IMR-90 (cell line): Measurements from ENCODE around the gene TUBGCP3. TPM values are rescaled to one million over a fixed set of nuclear protein-coding genes. Genes with fewer than 3 reads are reported as not detected.

Experiments
- ATAC-seq: fragments of 200-7000 bp; cut with Tn5 transposase; 2 replicates; pipeline ENCODE4 v1.9.1; 2020; ENCODE audit warnings: low read depth, mild to moderate bottlenecking, moderate library complexity
- BruUV-seq: library from RNA; stranded (reverse); fragments of 400-500 nt; replicated peaks from 2 replicates; lab custom pipeline; 2021; lab: Mats Ljungman, UMichigan
- CTCF ChIA-PET: fragments of 300-600 bp; formaldehyde crosslinking; extraction: SDS; loops from one replicate; lab custom pipeline; 2021; ENCODE audit warnings: antibody characterized with exemption; lab: Yijun Ruan, JAX
- POLR2A ChIA-PET: fragments of 300-600 bp; sonication (Branson Sonifier 250); formaldehyde crosslinking; loops from one replicate; lab custom pipeline; 2022; ENCODE audit warnings: antibody characterized with exemption; ENCODE audit not compliant: unreplicated experiment; lab: Charles Lee
- DNase-seq: peaks from one replicate; pipeline ENCODE4 v3.0.0; 2013
- H2AFZ ChIP-seq: replicated peaks from 2 replicates; pipeline ENCODE3; 2013; ENCODE audit warnings: low read length, mild to moderate bottlenecking; ENCODE audit not compliant: poor library complexity
- H2AK5ac ChIP-seq: 2 replicates; pipeline ENCODE4 v1.6.1; 2013; ENCODE audit warnings: low read depth, low read length, inconsistent platforms
- H2AK9ac ChIP-seq: replicated peaks from 2 replicates; pipeline ENCODE3; 2013; ENCODE audit warnings: mild to moderate bottlenecking, low read depth, low read length, moderate library complexity; ENCODE audit not compliant: poor library complexity
- H2BK120ac ChIP-seq: 2 replicates; pipeline ENCODE4 v1.6.1; 2013; ENCODE audit warnings: low read depth, low read length, inconsistent platforms
- H2BK15ac ChIP-seq: 3 replicates; pipeline ENCODE4 v1.6.1; 2013; ENCODE audit warnings: low read depth, low read length, inconsistent platforms
- H2BK20ac ChIP-seq: 2 replicates; pipeline ENCODE4 v1.6.1; 2013; ENCODE audit warnings: low read depth, mild to moderate bottlenecking, inconsistent platforms, low read length, moderate library complexity
- H2BK5ac ChIP-seq: 2 replicates; pipeline ENCODE4 v1.6.1; 2013; ENCODE audit warnings: mild to moderate bottlenecking, low read depth, low read length, inconsistent platforms; ENCODE audit not compliant: poor library complexity, severe bottlenecking
- H3K14ac ChIP-seq: replicated peaks from 2 replicates; pipeline ENCODE4 v1.6.1; 2013; ENCODE audit warnings: low read depth, low read length, inconsistent platforms
- H3K18ac ChIP-seq: 2 replicates; pipeline ENCODE4 v1.6.1; 2013; ENCODE audit warnings: low read depth, low read length, control low read depth
- H3K23ac ChIP-seq: 2 replicates; pipeline ENCODE4 v1.6.1; 2013; ENCODE audit warnings: low read depth, low read length, inconsistent platforms
- H3K27ac ChIP-seq: 2 replicates; pipeline ENCODE4 v1.5.1; 2013; ENCODE audit warnings: mild to moderate bottlenecking, control low read depth, low read length; ENCODE audit not compliant: insufficient read depth
- H3K27me3 ChIP-seq: 2 replicates; pipeline ENCODE4 v1.6.1; 2013; ENCODE audit warnings: low read length; ENCODE audit not compliant: control insufficient read depth, insufficient read depth
- H3K36me3 ChIP-seq: 2 replicates; pipeline ENCODE4 v1.6.1; 2013; ENCODE audit warnings: low read length, mixed read lengths; ENCODE audit not compliant: control insufficient read depth, insufficient read depth
- H3K4ac ChIP-seq: 2 replicates; pipeline ENCODE4 v1.6.1; 2013; ENCODE audit warnings: low read depth, low read length, inconsistent platforms
- H3K4me1 ChIP-seq: 2 replicates; pipeline ENCODE4 v1.6.1; 2013; ENCODE audit warnings: low read length, mixed read lengths; ENCODE audit not compliant: control insufficient read depth, insufficient read depth
- H3K4me2 ChIP-seq: 2 replicates; pipeline ENCODE4 v1.6.1; 2013; ENCODE audit warnings: low read depth, mild to moderate bottlenecking, control low read depth, low read length, moderate library complexity
- H3K4me3 ChIP-seq: 2 replicates; pipeline ENCODE4 v1.5.1; 2013; ENCODE audit warnings: low read depth, mild to moderate bottlenecking, control low read depth, low read length, moderate library complexity; ENCODE audit not compliant: insufficient read depth
- H3K56ac ChIP-seq: 2 replicates; pipeline ENCODE4 v1.6.1; 2013; ENCODE audit warnings: low read length, inconsistent platforms; ENCODE audit not compliant: insufficient read depth; ENCODE audit errors: extremely low read depth
- H3K79me1 ChIP-seq, 2 experiments: 2 replicates each; pipeline ENCODE4 v1.6.1; 2013; ENCODE audit warnings: low read length in 2 of 2, inconsistent platforms in 1 of 2, low read depth in 1 of 2
- H3K9ac ChIP-seq: 2 replicates; pipeline ENCODE4 v1.6.1; 2013; ENCODE audit warnings: low read depth, low read length, control low read depth
- H3K9me1 ChIP-seq: 2 replicates; pipeline ENCODE4 v1.6.1; 2013; ENCODE audit warnings: low read length, inconsistent platforms; ENCODE audit not compliant: insufficient read depth
- H3K9me3 ChIP-seq: 2 replicates; pipeline ENCODE4 v1.6.1; 2013; ENCODE audit warnings: low read length; ENCODE audit not compliant: control insufficient read depth, insufficient read depth
- H4K20me1 ChIP-seq: 2 replicates; pipeline ENCODE4 v1.6.1; 2013; ENCODE audit warnings: low read length, inconsistent platforms; ENCODE audit not compliant: insufficient read depth
- H4K5ac ChIP-seq: 2 replicates; pipeline ENCODE4 v1.6.1; 2013; ENCODE audit warnings: mild to moderate bottlenecking, low read depth, low read length, control low read depth
- H4K8ac ChIP-seq, 2 experiments: 2 replicates each; pipeline ENCODE4 v1.6.1; 2013; ENCODE audit warnings: low read depth in 2 of 2, low read length in 2 of 2, control low read depth in 1 of 2, inconsistent platforms in 1 of 2
- H4K91ac ChIP-seq: 2 replicates; pipeline ENCODE4 v1.6.1; 2013; ENCODE audit warnings: low read depth, low read length, inconsistent platforms; ENCODE audit not compliant: insufficient read depth
- BHLHE40 ChIP-seq: fragments of 150-350 bp; IDR thresholded peaks from 2 replicates; pipeline ENCODE4 v1.6.1; 2016; ENCODE audit warnings: mild to moderate bottlenecking, low read depth, low read length
- CEBPB ChIP-seq: IDR thresholded peaks from 2 replicates; pipeline ENCODE4 v1.6.1; 2012; ENCODE audit warnings: low read depth, low read length, improper control_type of control experiment
- CHD1 ChIP-seq: IDR thresholded peaks from 2 replicates; pipeline ENCODE4 v1.6.1; 2012; ENCODE audit warnings: low read depth, low read length, improper control_type of control experiment
- FOS ChIP-seq: fragments of 150-350 bp; IDR thresholded peaks from 2 replicates; pipeline ENCODE4 v1.6.1; 2016; ENCODE audit warnings: low read depth, low read length
- MAFK ChIP-seq: IDR thresholded peaks from 2 replicates; pipeline ENCODE4 v1.6.1; 2012; ENCODE audit warnings: low read depth, low read length, improper control_type of control experiment
- MAZ ChIP-seq: IDR thresholded peaks from 2 replicates; pipeline ENCODE4 v1.6.1; 2012; ENCODE audit warnings: low read depth, mild to moderate bottlenecking, low read length, improper control_type of control experiment, moderate library complexity, borderline replicate concordance
- MXI1 ChIP-seq: IDR thresholded peaks from 2 replicates; pipeline ENCODE4 v1.6.1; 2012; ENCODE audit warnings: low read depth, mild to moderate bottlenecking, low read length, moderate library complexity, borderline replicate concordance
- NFE2L2 ChIP-seq: fragments of 150-350 bp; IDR thresholded peaks from 2 replicates; pipeline ENCODE4 v1.6.1; 2016; ENCODE audit warnings: low read depth, mild to moderate bottlenecking, low read length
- POLR2A ChIP-seq: IDR thresholded peaks from 2 replicates; pipeline ENCODE4 v1.6.1; 2012; ENCODE audit warnings: mild to moderate bottlenecking, low read depth, low read length
- RAD21 ChIP-seq: IDR thresholded peaks from 2 replicates; pipeline ENCODE4 v1.6.1; 2012; ENCODE audit warnings: low read length, improper control_type of control experiment
- RCOR1 ChIP-seq: IDR thresholded peaks from 2 replicates; pipeline ENCODE4 v1.6.1; 2012; ENCODE audit warnings: mild to moderate bottlenecking, low read length, improper control_type of control experiment; ENCODE audit not compliant: insufficient replicate concordance
- RFX5 ChIP-seq: IDR thresholded peaks from 2 replicates; pipeline ENCODE4 v1.8.0; 2012; ENCODE audit warnings: low read depth, mild to moderate bottlenecking, low read length, moderate library complexity
- SMC3 ChIP-seq: fragments of 150-350 bp; IDR thresholded peaks from 2 replicates; pipeline ENCODE4 v1.6.1; 2016; ENCODE audit warnings: low read depth, mild to moderate bottlenecking, antibody characterized with exemption, low read length, moderate library complexity
- WGBS, 2 experiments: methylation state at CpG; one replicate each; pipeline versions ENCODE4 v1.1.5 to v1.1.7; 2013; ENCODE audit warnings: missing lambda C conversion rate in 2 of 2; ENCODE audit not compliant: insufficient read length in 1 of 2; ENCODE audit errors: extremely low coverage in 2 of 2; 5-methylcytosine and 5-hydroxymethylcytosine counted together
- dilution Hi-C: fragments of 300-500 bp; cut with HindIII; formaldehyde crosslinking; loops from one replicate; pipeline ENCODE4 v1.14.3; 2018; ENCODE audit warnings: low sequenced_read_pairs; ENCODE audit not compliant: unreplicated experiment
- in situ Hi-C: fragments of 300-500 bp; cut with MboI; formaldehyde crosslinking; loops from 3 replicates; pipeline ENCODE4 v1.14.3; 2019; ENCODE audit warnings: low sequenced_read_pairs, inconsistent platforms, mixed read lengths
- intact Hi-C: fragments of 100-400 bp; cut with micrococcal nuclease; formaldehyde crosslinking; loops from 2 replicates; pipeline ENCODE4 v1.10.0; 2022
- polyA plus RNA-seq, 3 experiments: library from polyadenylated mRNA; depleted of rRNA; stranded (reverse); fragments of >200 nt; gene quantifications; 2 replicates each; pipeline ENCODE4 v1.2.3, GENCODE V29; 2012; ENCODE audit warnings: low replicate concordance in 1 of 3
- total RNA-seq: library from RNA; depleted of rRNA; stranded (reverse); fragments of >200 nt; gene quantifications from 2 replicates; pipeline ENCODE4 v1.2.3, GENCODE V29; 2012
- TF ChIP-seq, protein P1 (sequence below): fragments of 150-350 bp; IDR thresholded peaks from 2 replicates; pipeline ENCODE4 v1.6.1; 2017; ENCODE audit warnings: mild to moderate bottlenecking, antibody characterized with exemption, low read length, low read depth
- TF ChIP-seq, protein P2 (sequence below): conservative IDR thresholded peaks from 2 replicates; pipeline ENCODE4 v1.5.1; 2012; ENCODE audit warnings: mild to moderate bottlenecking, low read depth, low read length, improper control_type of control experiment
- TF ChIP-seq, protein P3 (sequence below): fragments of 150-350 bp; IDR thresholded peaks from 2 replicates; pipeline ENCODE4 v1.6.1; 2016; ENCODE audit warnings: low read depth, mild to moderate bottlenecking, low read length, moderate library complexity, borderline replicate concordance

The TUBGCP3 gene
- total and polyA plus RNA-seq, 2 of the 4 experiments (the other 2 are of a cell fraction) = 16.0 to 17.8 TPM

DNA sequence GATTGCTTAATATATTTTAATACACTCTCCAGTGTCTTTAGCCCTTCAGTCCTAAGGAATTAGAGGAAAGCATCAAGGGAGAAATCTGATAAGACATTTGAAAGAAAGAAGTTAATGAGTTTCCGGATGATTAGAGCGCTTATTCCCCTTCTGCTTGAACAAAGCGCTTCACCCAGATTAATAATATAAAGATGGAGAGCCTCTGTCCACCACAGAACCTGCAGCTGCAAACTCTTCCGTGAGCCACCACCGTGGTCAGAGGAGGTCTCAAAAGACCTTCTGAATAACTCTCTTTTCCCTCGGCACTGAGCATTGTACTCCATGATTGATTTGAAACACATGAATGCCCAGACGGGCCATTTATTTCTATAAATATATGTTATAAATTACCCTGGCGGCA, 14.2 kb upstream of the TUBGCP3 start:
- Histone ChIP-seq H4K5ac (no peak overlapping the region), H2AK9ac (no peak overlapping the region), H3K23ac (no peak overlapping the region), H3K14ac (no peak overlapping the region), H3K79me1 (no peaks in the 10 kb centered on the region), H3K9me3 (no peaks in the 10 kb centered on the region), H2BK15ac (no peak overlapping the region), H3K18ac (no peak overlapping the region), H2AK5ac (no peak overlapping the region), H3K9me1 (no peaks in the 10 kb centered on the region), H2BK20ac (no peak overlapping the region), H3K36me3 (no peaks in the 10 kb centered on the region), H3K27me3 (peaks cover 9% of the 10 kb centered on the region), H3K9ac (no peak overlapping the region), H3K27ac (no peak overlapping the region), H3K4me2 (no peak overlapping the region), H4K20me1 (no peaks in the 10 kb centered on the region), H2BK120ac (no peak overlapping the region), H2BK5ac (no peak overlapping the region), H4K91ac (no peak overlapping the region), H2AFZ (no peak overlapping the region), H3K56ac (no peak overlapping the region), H3K4me1 (no peaks in the 10 kb centered on the region; the same call in 1 of the 2 replicates), H3K4me3 (no peak overlapping the region), H3K4ac (no peak overlapping the region), H4K8ac (no peak overlapping the region)
- no peak for TF ChIP-seq NFE2L2
- no peak for TF ChIP-seq BHLHE40
- TF ChIP-seq, protein P1, sequence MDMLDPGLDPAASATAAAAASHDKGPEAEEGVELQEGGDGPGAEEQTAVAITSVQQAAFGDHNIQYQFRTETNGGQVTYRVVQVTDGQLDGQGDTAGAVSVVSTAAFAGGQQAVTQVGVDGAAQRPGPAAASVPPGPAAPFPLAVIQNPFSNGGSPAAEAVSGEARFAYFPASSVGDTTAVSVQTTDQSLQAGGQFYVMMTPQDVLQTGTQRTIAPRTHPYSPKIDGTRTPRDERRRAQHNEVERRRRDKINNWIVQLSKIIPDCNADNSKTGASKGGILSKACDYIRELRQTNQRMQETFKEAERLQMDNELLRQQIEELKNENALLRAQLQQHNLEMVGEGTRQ = no peak
- TF ChIP-seq, protein P2, sequence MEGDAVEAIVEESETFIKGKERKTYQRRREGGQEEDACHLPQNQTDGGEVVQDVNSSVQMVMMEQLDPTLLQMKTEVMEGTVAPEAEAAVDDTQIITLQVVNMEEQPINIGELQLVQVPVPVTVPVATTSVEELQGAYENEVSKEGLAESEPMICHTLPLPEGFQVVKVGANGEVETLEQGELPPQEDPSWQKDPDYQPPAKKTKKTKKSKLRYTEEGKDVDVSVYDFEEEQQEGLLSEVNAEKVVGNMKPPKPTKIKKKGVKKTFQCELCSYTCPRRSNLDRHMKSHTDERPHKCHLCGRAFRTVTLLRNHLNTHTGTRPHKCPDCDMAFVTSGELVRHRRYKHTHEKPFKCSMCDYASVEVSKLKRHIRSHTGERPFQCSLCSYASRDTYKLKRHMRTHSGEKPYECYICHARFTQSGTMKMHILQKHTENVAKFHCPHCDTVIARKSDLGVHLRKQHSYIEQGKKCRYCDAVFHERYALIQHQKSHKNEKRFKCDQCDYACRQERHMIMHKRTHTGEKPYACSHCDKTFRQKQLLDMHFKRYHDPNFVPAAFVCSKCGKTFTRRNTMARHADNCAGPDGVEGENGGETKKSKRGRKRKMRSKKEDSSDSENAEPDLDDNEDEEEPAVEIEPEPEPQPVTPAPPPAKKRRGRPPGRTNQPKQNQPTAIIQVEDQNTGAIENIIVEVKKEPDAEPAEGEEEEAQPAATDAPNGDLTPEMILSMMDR = no peak
- no peak for TF ChIP-seq RFX5
- no peak for TF ChIP-seq POLR2A
- no peak for TF ChIP-seq CEBPB
- TF ChIP-seq RCOR1 = no peak
- TF ChIP-seq SMC3 = no peak
- TF ChIP-seq CHD1 = no peak
- TF ChIP-seq, protein P3, sequence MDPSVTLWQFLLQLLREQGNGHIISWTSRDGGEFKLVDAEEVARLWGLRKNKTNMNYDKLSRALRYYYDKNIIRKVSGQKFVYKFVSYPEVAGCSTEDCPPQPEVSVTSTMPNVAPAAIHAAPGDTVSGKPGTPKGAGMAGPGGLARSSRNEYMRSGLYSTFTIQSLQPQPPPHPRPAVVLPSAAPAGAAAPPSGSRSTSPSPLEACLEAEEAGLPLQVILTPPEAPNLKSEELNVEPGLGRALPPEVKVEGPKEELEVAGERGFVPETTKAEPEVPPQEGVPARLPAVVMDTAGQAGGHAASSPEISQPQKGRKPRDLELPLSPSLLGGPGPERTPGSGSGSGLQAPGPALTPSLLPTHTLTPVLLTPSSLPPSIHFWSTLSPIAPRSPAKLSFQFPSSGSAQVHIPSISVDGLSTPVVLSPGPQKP = no peak
- no peak for TF ChIP-seq MAZ
- no peak for TF ChIP-seq FOS
- no peak for TF ChIP-seq MAFK
- no peak for TF ChIP-seq MXI1
- TF ChIP-seq RAD21 = no peak
- DNase-seq (no peak), ATAC-seq (no peak)
- BruUV-seq = no TSS peak
- POLR2A ChIA-PET = no interaction called here
- in situ Hi-C loops = loop anchor here (25.0 kb wide), 1 partner anchor 515 kb away; no protein-coding TSS in a partner anchor
- dilution Hi-C loops = no loop called here
- CTCF ChIA-PET = interaction anchor here (0.6 kb wide), 1 partner anchor 1111 kb away, joined by 5 read pairs; no protein-coding TSS in a partner anchor
- WGBS, 2 experiments = no CpG with 5 or more reads among the region's 8 CpGs
- intact Hi-C loops = loop anchor here (10.0 kb wide), 1 partner anchor 87 kb away; no protein-coding TSS in a partner anchor
